Calu3 (cell line): ENCODE measurements around the gene ROBO3. TPM values are rescaled to one million over a fixed set of nuclear protein-coding genes. Genes with fewer than 3 reads are reported as not detected.

Experiments used
- BruUV-seq: library from RNA; stranded (reverse); fragments of 400-500 nt; replicated peaks from 2 replicates; lab custom pipeline; 2021; lab: Mats Ljungman, UMichigan
- CTCF ChIA-PET: fragments of 300-600 bp; sonication (Branson Sonifier 250); formaldehyde crosslinking; loops from one replicate; lab custom pipeline; 2022; ENCODE audit warnings: antibody characterized with exemption; lab: Charles Lee
- DNase-seq: peaks from one replicate; pipeline ENCODE4 v3.0.0; 2022
- H3K27ac Mint-ChIP-seq: one replicate; pipeline ENCODE4 v1.8.0; 2022; ENCODE audit warnings: mixed read lengths; ENCODE audit not compliant: unreplicated experiment
- H3K27me3 Mint-ChIP-seq: one replicate; pipeline ENCODE4 v1.8.0; 2022; ENCODE audit warnings: mixed read lengths; ENCODE audit not compliant: unreplicated experiment
- H3K36me3 Mint-ChIP-seq: one replicate; pipeline ENCODE4 v1.8.0; 2022; ENCODE audit warnings: mild to moderate bottlenecking, moderate library complexity, mixed read lengths; ENCODE audit not compliant: insufficient read depth, unreplicated experiment
- H3K4me1 Mint-ChIP-seq: one replicate; pipeline ENCODE4 v1.8.0; 2022; ENCODE audit warnings: mild to moderate bottlenecking, low read depth, mixed read lengths; ENCODE audit not compliant: unreplicated experiment
- H3K4me3 Mint-ChIP-seq: one replicate; pipeline ENCODE4 v1.8.0; 2022; ENCODE audit warnings: mild to moderate bottlenecking, low read depth, moderate library complexity, mixed read lengths; ENCODE audit not compliant: unreplicated experiment
- H3K9me3 Mint-ChIP-seq: one replicate; pipeline ENCODE4 v1.8.0; 2022; ENCODE audit warnings: low read depth, mixed read lengths; ENCODE audit not compliant: unreplicated experiment
- intact Hi-C: fragments of 100-400 bp; cut with micrococcal nuclease; formaldehyde crosslinking; loops from one replicate; pipeline ENCODE4 v1.10.0; 2022; ENCODE audit not compliant: unreplicated experiment
- total RNA-seq: library from RNA; stranded (reverse); gene quantifications from 2 replicates; pipeline ENCODE4 v1.2.3, GENCODE V29; 2022
- TF ChIP-seq, protein P1 (sequence below): fragments of 200-600 bp; IDR thresholded peaks from one replicate; pipeline ENCODE4 v1.8.0; 2022; ENCODE audit warnings: antibody characterized with exemption; ENCODE audit not compliant: unreplicated experiment

The ROBO3 gene
- total RNA-seq, 1 experiment from 2014 or later, result 0.99 TPM

DNA sequence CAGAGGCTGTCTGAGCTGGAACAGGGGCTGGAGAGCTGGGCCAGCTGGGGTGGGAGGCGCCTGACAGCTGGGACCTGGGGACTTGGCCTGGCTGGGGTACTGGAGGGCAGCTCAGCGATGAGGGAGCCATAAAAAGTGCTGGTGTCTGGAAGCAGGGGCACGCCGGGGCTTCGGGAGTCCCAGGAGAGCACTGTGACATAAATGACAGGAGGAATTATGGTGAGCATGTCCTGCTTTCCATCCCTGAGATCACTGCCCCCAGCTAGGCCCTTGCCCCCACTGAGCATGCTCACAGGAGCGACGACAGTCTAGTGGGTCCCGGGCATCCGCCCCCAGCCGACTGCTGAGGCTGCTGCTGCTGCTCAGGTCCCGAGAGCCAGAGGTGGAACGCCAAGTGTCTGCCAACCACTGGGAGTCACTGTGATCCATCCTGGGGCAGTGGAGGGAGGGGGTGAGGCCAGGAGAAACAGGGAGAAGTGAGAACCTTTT, 26.2 kb downstream of the ROBO3 start:
- intact Hi-C loops, result no loop called here
- no peak for DNase-seq
- H3K36me3 Mint-ChIP-seq, result no peaks in the 10 kb centered on the region
- no peaks in the 10 kb centered on the region for H3K9me3 Mint-ChIP-seq
- TF ChIP-seq, protein P1, sequence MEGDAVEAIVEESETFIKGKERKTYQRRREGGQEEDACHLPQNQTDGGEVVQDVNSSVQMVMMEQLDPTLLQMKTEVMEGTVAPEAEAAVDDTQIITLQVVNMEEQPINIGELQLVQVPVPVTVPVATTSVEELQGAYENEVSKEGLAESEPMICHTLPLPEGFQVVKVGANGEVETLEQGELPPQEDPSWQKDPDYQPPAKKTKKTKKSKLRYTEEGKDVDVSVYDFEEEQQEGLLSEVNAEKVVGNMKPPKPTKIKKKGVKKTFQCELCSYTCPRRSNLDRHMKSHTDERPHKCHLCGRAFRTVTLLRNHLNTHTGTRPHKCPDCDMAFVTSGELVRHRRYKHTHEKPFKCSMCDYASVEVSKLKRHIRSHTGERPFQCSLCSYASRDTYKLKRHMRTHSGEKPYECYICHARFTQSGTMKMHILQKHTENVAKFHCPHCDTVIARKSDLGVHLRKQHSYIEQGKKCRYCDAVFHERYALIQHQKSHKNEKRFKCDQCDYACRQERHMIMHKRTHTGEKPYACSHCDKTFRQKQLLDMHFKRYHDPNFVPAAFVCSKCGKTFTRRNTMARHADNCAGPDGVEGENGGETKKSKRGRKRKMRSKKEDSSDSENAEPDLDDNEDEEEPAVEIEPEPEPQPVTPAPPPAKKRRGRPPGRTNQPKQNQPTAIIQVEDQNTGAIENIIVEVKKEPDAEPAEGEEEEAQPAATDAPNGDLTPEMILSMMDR, result no peak
- no peak overlapping the region for H3K27ac Mint-ChIP-seq
- H3K4me3 Mint-ChIP-seq, result no peak overlapping the region
- peaks cover 90% of the 10 kb centered on the region for H3K27me3 Mint-ChIP-seq
- CTCF ChIA-PET, result no interaction called here
- BruUV-seq, result no TSS peak
- no peaks in the 10 kb centered on the region for H3K4me1 Mint-ChIP-seq

DNA sequence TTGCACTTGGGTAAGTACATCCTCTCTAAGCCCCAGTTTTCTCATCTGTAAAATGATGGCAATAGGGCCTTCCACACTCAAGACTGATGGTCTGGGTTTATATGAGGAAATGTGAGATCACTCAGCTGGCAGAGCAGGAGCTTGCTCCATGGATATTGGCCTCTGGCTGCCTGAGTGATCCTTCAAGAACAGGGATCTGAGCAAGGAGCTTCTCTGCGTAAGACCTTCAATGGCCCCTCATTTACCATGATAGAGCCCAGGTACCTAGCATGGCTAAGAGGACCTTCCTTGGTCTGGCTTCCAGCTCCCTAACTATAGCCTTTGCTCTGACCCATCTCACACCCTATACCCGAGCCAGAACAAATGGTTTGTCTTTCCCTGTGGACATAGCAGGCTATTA, 26.9 kb downstream of the ROBO3 start:
- Mint-ChIP-seq H3K27me3 (peaks cover 90% of the 10 kb centered on the region), H3K9me3 (no peaks in the 10 kb centered on the region), H3K27ac (no peak overlapping the region), H3K4me1 (no peaks in the 10 kb centered on the region), H3K4me3 (no peak overlapping the region), H3K36me3 (no peaks in the 10 kb centered on the region)
- CTCF ChIA-PET, result no interaction called here
- DNase-seq, result no peak
- TF ChIP-seq, protein P1, result no peak
- intact Hi-C loops, result no loop called here
- no TSS peak for BruUV-seq

DNA sequence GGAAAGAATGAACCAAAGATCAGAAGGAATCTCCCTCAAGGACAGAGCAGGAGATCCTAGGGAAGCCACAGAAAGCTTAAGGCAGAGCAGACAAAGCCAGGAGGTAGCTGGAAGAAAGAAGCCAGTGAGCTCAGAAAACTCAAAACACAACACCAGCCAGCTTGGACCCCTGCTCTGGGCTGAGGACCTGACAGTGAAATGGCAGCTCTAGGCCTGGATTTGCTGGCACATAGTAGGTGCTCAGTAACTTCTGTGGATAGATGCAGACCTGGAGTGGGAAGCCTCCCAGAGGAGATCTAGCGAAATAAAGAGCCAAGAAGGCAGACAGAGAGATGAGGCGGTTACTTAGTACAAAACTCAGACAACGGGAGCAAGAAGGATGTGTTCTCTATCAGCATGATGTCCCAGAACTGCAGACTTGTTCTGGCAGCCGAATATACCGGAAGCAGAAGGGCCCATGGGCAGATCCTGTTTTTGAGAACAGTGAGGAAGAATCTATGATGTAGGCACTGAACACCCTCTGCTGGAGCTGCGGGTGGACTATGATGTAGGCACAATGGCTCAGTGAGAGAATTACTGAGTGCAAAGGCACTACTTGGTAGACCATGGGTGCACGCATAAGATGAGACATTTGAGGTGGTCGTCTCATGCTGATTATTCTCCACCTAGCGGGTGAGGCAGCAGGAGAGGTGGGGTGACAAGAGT, 27.7 kb downstream of the ROBO3 start:
- intact Hi-C loops, result no loop called here
- peaks cover 90% of the 10 kb centered on the region for H3K27me3 Mint-ChIP-seq
- no peaks in the 10 kb centered on the region for H3K36me3 Mint-ChIP-seq
- H3K4me1 Mint-ChIP-seq, result no peaks in the 10 kb centered on the region
- CTCF ChIA-PET, result interaction anchor here (0.5 kb wide), 1 partner anchor 581 kb away, joined by 3 read pairs; no protein-coding TSS in a partner anchor
- no peak overlapping the region for H3K4me3 Mint-ChIP-seq
- BruUV-seq, result no TSS peak
- H3K27ac Mint-ChIP-seq, result no peak overlapping the region
- H3K9me3 Mint-ChIP-seq, result no peaks in the 10 kb centered on the region
- TF ChIP-seq, protein P1, result no peak
- no peak for DNase-seq

DNA sequence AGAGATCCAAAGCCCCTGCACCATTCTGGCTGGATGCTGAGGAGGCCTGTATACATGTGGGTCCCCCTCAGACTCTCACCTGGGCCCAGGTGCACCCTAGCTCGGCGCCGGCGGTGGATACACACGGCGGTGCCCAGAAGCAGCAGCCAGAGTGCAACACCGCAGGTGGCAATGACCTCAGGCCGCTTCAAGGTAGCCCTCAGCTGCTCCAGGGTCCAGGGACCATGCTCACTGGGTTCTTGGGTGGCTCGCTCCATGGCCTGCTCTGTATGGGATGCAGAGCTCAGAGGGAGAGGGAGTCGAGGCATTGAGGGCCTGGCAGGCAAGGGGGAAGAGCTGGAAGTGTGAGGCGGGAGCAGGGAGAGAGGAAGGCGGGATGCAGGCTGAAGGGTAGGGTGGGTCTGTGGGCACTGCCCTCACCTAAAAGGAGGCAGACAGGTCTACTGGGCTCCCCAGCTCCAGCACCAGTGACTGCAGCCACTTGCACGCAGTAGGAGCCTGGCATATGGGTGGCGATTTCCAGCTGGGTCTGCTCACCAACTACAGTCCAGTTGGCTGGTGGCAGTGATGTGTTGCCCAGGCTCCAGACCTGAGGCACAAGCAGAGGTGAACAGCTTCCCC, 28.7 kb downstream of the ROBO3 start:
- Mint-ChIP-seq H3K4me3 (no peak overlapping the region), H3K9me3 (no peaks in the 10 kb centered on the region), H3K27me3 (peaks cover 85% of the 10 kb centered on the region), H3K4me1 (no peaks in the 10 kb centered on the region), H3K36me3 (no peaks in the 10 kb centered on the region), H3K27ac (no peak overlapping the region)
- CTCF ChIA-PET, result no interaction called here
- DNase-seq, result no peak
- no TSS peak for BruUV-seq
- TF ChIP-seq, protein P1, result no peak
- intact Hi-C loops, result no loop called here
